ENCODE measurements around the gene SMIM1. TPM values are rescaled to one million over a fixed set of nuclear protein-coding genes. Genes with fewer than 3 reads are reported as not detected.
"Not testable (repeated sequence)": the region's sequence is repeated elsewhere in the genome, so short reads cannot be mapped to it uniquely, and the experiment has no call there.

Gene SMIM1, protein sequence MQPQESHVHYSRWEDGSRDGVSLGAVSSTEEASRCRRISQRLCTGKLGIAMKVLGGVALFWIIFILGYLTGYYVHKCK
- total RNA-seq, result 1 to 10 TPM in 1 of 2 experiments, under 1 TPM in 1; 0.99 to 1.7 TPM

DNA sequence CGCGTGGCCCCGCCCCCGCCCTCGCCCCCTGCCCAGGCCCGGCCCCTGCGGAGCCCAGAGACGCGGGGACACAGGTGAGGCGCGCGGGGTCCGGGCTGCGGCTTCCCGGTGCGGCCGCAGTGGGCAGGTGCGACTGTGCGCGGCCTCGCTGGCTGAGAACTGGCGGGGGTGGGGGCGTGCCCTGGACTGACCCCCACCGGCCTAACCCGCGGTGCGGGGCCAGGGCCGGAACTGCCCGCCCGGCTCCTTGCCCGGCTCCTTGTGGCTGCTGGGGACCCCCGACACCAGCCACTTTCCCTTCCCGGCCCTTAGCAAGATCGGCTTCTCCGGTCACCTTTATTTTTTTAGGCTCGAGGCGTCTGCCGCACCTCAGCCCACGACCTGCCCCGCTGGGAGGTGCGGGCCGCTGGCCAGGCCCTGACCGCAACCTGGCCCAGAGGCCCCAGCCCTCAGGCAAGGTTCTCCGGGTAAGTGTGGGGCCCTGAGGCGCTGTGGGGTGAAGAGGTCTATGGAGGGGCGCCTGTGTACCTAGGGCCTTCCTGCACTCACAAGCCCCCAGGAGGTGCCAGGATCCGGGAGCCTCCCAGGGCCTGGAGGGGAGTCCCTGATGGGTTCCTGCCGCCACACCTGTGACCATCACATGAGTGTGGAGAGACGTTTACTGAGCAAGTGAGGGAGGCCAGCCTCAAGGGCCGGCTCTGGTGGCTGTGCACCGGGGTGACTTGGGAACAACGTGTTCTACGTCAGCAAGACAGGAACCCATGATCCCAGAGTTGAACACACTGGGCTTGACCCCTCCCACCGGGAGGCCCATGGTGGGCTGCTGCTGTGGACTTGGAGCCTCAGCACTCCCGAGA lies at the start of gene SMIM1:
SMIM1 (plus strand) TSS at position 35 of the 857 bp plus-strand sequence. CDS start 2,625 bp downstream, outside the sequence.
- CTCF ChIA-PET, result interaction anchor here (0.9 kb wide), 2 partner anchors 13 to 17 kb away, joined by 3 to 4 read pairs; no protein-coding TSS in a partner anchor
- POLR2A ChIA-PET, result no interaction called here

DNA sequence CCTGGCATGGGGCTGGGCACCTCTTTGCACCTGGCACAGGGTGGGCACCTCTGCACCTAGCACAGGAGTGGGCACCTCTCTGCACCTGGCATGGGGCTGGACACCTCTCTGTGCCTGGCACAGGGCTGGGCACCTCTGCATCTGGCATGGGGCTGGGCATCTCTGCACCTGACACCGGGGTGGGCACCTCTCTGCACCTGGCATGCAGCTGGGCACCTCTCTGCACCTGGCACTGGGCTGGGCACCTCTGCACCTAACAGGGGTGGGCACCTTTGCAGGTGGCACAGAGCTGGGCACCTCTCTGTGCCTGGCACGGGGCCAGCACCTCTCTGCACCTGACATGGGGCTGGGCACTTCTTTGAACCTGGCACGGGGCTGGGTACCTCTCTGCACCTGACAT lies 49.7 kb upstream of the SMIM1 start:
- ChIA-PET CTCF (interaction anchor here (0.8 kb wide), 1 partner anchor 95 kb away, joined by 4 read pairs; no protein-coding TSS in a partner anchor), POLR2A (no interaction called here)

DNA sequence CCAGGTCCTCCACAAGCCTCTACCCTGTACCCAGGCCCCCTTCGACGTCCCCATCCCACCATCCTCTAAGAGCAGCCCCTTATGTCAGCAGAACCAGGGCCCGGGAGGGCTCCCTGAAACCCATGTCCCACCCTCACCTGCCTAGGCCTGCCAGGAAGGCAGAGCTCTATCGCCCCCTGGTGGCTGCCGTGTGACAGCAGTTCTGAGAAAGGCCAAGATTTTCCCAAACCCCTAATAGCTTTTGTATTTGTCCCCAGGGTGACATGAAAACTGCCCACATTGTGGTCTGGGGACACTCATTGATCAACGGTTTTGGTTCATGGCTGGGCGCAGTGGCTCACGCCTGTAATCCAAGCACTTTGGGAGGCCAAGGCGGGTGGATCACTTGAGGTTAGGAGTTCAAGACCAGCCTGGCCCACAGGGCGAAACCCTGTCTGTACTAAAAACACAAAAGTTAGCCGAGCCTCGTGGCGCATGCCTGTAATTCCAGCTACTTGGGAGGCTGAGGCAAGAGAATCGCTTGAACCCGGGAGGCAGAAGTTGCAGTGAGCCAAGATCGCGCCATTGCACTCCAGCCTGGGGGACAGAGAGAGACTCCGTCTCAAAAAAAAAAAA lies 48.0 kb upstream of the SMIM1 start:
- CTCF ChIA-PET, result interaction anchor here (0.6 to 1.7 kb wide), 18 partner anchors 9 to 272 kb away, joined by 3 to 10 read pairs (median 3); no protein-coding TSS in a partner anchor
- POLR2A ChIA-PET, result not testable (repeated sequence)

DNA sequence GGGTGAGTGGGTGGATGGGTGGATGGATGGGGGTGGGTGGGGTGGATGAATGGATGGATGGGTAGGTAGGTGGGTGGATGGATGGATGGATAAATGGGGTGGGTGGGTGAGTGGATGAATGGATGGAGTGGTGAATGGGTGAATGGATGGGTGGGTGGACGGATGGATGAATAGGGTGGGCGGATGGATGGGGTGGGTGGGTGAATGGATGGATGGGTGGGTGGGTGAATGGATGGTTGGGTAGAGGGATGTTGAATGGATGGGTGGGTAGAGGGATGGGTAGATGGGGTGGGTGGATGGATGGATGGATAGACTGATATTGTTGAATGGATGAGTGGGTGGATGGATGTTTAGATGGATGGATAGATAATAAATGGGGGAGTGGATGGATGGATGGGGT lies 47.2 kb upstream of the SMIM1 start:
- ChIA-PET POLR2A (no interaction called here), CTCF (interaction anchor here (0.9 to 1.7 kb wide), 4 partner anchors 9 to 106 kb away, joined by 3 to 10 read pairs (median 6); no protein-coding TSS in a partner anchor)

DNA sequence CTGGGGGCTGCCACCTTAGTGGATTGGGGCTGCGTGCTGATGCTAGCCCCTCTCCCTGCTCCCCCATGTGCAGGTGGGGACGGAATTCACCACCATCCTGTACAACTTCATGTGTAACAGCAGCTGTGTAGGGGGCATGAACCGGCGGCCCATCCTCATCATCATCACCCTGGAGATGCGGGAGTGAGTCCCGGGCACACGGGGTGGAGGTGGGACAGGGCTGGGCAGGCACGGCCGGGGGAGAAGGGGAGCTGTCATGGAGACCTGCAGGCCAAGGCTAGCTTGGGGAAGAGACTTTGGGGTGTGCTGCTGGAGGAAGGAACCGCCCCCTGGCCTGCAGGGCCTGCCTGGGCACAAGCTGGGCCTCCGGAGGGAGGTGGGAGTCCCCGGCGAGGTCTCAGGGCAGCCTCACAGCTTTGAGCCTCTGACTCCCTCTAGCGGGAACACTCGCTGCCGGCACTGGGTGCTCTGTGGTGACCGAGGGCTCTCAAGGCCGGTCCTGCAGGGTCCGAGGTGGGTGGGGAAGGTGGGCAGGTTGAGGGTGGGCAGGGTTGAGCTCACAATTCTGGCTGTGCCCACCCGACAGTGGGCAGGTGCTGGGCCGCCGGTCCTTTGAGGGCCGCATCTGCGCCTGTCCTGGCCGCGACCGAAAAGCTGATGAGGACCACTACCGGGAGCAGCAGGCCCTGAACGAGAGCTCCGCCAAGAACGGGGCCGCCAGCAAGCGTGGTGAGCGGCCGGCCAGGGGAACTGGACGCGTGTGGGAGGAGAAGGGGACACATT lies 45.3 kb upstream of the SMIM1 start:
- POLR2A ChIA-PET, result no interaction called here

DNA sequence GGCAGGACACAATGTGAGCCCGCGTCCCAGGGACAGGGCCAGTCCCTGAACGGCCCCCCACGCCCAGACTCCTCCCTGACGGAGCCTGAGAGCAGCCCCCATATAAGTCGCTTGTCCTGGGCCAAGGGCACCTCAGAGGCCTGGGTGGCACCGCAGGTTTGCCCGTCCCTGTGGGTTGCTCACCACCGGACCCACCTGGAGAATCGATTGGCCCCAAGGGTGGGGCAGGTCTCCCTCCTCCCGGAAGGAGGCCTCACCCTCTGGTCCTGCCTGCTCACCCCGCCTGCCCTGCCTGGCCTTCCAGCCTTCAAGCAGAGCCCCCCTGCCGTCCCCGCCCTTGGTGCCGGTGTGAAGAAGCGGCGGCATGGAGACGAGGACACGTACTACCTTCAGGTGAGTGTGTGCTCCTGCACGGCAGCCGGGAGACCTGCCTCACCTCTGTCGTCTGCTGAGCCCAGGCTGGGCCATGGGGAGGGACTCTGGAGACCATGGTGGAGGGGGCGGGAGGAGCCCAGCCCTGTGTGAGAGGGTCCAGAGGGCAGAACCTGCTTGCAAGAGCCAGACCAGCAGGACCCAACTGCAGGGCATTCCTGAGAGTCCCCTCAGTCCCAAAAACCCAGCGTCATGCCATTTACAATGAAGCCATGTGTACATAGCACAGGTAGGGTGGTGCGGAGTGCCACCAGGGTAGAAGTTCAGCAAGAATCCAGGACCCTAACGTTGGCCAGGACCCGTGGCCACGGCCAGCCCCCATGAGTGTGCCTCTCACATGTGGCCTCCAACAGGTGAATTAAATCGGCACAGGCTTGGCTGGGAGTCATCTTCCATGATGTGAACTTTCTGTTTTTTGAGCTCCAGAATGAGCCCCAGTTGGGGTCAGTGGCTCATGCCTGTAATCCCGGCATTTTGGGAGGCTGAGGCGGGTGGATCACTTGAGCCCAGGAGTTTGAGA lies 44.4 kb upstream of the SMIM1 start:
- POLR2A ChIA-PET, result no interaction called here

More for the DNA sequence above, 45.3 kb upstream of the SMIM1 start:
- CTCF ChIA-PET, result interaction anchor here (1.3 kb wide), 1 partner anchor 162 kb away, joined by 3 read pairs; no protein-coding TSS in a partner anchor

DNA sequence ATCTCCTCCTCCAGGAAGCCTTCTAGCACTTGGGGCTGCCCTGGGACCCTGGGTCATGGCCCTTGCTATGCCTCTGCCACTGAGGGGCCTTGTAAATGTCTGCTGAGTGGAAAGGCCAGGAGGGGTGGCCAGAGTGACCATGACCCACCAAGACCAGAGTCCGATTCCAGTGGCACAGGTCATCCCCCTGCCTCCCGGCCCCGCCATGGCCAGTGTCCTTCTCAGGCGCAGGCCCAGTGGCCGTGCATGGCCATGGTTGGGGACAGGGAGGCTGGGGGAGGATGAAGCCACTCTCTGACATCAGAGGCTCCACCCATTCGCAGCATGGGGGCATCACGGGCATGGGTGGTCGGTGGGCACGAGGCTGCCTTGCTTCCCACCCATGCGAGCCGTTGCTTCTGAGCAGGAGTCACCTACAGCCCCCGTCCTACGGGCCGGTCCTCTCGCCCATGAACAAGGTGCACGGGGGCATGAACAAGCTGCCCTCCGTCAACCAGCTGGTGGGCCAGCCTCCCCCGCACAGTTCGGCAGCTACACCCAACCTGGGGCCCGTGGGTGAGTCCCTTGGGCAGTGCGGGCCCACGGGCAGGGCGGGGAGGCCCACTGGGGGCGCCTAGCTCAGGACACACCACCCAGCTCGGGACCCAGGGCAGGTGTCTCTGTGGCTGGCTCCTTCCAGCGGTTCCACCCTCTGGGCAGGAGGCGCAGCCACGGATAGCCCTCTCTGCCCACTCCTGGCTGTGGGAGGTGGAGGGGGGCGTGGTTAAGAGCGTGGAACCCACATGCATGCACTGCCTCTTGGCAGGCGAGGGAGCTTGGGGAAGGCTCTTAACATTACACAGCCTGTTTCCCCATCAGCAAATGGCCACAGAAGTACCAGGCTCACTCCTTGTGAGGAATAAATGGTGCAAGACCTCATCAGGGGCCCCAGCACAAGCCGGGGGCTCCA lies 42.7 kb upstream of the SMIM1 start:
- ChIA-PET POLR2A (no interaction called here), CTCF (no interaction called here)

More for the DNA sequence above, 44.4 kb upstream of the SMIM1 start:
- CTCF ChIA-PET, result interaction anchor here (0.8 kb wide), 1 partner anchor 8 kb away, joined by 3 read pairs; no protein-coding TSS in a partner anchor

DNA sequence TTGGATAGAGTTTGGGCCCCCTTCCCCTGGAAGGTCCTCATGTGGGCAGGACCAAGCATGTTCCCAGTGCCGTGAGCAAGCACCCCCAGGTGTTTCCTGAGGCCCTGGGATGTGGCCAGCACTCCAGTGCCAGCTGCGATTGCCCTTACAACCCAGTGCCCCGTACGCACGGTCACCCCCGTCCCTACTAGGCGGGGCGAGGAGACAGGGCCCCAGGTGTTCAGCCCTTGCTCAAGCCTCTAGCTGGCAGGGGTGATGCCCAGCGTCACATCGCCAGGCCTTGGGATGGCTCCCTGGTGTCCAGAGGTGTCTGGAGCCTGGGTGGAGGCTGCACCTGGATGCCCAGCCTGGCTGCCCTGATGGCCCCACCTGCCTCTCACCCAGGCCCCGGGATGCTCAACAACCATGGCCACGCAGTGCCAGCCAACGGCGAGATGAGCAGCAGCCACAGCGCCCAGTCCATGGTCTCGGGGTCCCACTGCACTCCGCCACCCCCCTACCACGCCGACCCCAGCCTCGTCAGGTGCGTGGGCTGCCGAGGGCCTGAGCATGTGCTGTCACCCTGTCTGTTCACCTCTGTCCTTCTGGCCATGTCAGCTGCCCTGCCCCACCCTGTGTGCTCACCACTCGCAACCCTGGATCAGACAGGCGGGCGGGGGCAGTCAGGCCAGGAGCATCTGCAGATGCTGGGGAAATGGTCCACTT lies 41.9 kb upstream of the SMIM1 start:
- ChIA-PET CTCF (no interaction called here), POLR2A (no interaction called here)

DNA sequence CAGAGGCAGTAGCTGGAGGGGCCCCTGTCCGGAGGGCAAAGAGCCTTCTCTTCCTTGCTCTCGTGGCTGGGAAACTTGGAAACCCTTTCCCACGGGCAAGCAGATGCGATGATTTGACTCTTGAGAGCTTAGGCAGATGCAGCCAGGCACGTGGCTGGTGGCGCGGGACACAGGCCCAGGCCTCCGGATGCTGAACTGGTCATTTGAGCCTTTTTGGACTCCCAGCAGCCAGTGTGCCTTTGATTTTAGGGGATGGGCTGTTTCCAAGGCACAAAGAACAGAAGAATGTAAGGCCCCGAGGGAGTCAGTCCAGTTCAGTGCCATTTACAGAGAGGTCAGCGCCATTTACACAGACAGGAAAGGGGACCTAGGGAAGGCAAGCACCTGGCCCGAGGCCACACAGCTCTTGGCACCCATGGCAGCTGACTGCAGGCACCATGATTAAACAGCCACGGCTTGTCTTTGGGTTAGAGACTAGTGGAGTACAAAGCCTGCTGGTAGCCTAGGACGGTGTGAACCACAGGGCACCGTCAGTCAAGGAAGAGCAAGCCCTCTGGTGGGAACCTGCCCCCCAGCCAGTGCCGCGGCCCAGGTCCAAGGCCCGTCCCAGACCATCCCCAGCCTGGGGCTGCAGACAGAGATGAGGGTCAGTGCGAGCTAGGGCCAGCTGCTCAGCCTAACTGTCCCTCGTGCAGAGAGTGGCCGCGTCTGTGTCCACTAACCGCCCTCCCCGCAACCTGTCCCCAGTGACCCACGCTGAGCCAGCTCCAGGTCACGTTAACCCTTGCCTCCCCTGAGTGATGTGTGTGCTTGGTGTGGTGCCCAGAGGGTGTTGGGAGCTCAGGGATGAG lies 40.7 kb upstream of the SMIM1 start:
- CTCF ChIA-PET, result no interaction called here
- POLR2A ChIA-PET, result no interaction called here

DNA sequence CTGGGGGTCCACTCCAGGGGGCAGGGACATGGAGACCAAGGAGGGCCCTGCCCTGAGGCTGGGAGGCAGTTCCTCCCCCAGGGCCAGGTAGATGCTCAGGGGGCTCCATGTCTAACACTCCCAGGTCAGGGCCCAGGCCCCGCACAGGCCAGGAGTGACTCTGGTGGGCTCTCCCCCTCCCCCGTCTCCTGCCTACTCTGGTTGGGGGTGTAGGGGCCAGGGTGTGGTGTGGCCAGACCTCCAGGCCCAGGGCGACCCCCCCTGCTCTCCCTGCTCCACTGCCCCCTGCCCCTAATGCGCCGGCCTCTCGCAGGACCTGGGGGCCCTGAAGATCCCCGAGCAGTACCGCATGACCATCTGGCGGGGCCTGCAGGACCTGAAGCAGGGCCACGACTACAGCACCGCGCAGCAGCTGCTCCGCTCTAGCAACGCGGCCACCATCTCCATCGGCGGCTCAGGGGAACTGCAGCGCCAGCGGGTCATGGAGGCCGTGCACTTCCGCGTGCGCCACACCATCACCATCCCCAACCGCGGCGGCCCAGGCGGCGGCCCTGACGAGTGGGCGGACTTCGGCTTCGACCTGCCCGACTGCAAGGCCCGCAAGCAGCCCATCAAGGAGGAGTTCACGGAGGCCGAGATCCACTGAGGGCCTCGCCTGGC lies 40.0 kb upstream of the SMIM1 start:
- ChIA-PET CTCF (no interaction called here), POLR2A (no interaction called here)

DNA sequence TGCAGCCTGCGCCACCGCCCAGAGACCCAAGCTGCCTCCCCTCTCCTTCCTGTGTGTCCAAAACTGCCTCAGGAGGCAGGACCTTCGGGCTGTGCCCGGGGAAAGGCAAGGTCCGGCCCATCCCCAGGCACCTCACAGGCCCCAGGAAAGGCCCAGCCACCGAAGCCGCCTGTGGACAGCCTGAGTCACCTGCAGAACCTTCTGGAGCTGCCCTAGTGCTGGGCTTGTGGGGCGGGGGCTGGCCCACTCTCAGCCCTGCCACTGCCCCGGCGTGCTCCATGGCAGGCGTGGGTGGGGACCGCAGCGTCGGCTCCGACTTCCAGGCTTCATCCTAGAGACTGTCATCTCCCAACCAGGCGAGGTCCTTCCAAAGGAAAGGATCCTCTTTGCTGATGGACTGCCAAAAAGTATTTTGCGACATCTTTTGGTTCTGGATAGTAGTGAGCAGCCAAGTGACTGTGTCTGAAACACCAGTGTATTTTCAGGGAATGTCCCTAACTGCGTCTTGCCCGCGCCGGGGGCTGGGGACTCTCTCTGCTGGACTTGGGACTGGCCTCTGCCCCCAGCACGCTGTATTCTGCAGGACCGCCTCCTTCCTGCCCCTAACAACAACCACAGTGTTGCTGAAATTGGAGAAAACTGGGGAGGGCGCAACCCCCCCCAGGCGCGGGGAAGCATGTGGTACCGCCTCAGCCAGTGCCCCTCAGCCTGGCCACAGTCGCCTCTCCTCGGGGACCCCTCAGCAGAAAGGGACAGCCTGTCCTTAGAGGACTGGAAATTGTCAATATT lies 39.3 kb upstream of the SMIM1 start:
- CTCF ChIA-PET, result no interaction called here
- POLR2A ChIA-PET, result no interaction called here

DNA sequence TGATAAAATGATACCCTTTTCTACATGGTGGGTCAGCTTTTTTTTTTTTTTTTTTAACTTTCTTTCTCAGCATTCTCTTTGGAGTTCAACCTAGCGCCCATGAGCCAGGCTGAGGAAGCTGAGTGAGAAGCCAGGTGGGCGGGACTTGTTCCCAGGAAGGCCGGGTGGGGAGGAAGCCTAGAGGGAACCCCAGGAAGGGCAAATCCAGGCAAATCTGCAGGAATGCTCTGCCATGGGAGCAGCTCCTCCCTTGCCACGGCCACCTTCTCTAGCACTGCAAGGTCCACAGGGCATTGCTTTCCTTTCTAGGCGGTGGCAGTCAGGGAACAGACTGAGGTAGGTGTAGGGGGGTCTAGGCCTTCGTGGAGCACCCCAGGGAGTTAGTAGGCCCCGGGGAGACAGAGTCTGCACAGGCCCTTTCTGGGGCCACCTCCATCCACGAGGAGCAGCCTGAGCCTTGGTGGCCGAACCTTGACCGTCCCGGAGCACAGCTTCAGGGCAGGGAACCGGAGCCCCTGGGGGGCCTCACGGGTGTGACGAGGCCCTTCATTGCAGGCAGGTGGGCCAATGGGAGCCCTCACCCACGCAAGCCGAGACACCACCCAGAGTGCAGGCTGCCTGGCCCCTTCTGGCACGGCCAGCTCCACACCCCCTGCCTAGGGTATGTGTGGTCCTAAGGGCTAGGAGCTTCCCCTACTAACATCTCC lies 38.5 kb upstream of the SMIM1 start:
- ChIA-PET POLR2A (no interaction called here), CTCF (interaction anchor here (0.5 to 1.1 kb wide), 2 partner anchors 9 to 19 kb away, joined by 3 read pairs; no protein-coding TSS in a partner anchor)

DNA sequence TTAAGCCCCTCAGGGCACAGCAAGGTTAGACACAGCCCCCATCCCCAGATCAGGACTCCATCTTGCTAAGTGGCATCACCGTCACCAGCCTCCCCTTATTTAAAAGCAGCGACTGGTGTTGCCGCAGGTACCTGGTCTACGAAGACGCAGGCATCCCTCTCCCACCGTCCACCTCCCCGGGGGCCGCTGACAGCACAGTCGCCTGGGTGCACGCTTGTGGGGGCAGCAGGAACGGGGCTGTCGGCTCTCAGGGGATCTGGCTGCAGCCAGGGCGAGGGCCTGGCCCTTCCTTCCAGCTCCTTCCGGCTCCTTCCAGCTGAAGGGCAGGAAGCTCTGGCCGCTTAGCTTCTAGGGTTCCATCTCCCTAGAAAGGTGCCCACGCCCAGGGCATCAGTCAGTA lies 37.9 kb upstream of the SMIM1 start:
- ChIA-PET POLR2A (no interaction called here), CTCF (interaction anchor here (0.5 to 1.1 kb wide), 2 partner anchors 10 to 19 kb away, joined by 3 read pairs; no protein-coding TSS in a partner anchor)

DNA sequence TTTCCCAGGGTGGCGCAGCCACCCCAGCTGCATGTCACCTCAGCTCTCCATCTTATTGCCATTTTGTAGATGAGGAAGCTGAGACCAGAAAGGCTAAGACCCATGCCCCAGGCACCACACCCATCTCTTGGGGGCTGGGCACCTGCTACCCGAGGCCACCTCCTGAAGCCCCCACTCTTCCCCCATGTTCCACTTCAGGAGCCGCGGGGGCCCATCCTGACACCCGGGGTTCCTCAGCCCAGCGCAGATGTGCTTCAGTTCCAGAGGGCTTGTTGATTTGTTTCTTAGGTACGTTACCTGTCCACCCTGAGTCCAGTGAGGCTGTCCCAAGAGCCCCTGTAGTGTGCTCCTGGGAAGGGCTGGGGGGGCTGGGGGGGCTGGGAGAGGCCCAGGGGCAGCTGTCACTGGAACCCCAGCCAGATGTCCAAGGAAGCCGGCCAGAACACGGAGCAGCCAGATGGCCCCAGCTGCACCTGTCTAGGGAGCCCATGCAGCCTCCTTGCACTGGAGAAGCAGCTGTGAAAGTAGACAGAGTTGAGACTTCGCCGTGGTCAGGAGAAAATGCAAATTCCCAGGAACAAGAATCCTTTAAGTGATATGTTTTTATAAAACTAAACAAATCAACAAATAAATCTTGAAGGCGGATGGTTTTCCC lies 37.4 kb upstream of the SMIM1 start:
- POLR2A ChIA-PET, result no interaction called here
- CTCF ChIA-PET, result interaction anchor here (0.6 to 1.1 kb wide), 2 partner anchors 10 to 17 kb away, joined by 3 read pairs; no protein-coding TSS in a partner anchor

Measured in activated CD8-positive, alpha-beta memory T cell treated with anti-CD3 and anti-CD28 coated beads for 36 hours (primary cell).